ENCODE measurements around the gene CDX1. TPM values are rescaled to one million over a fixed set of nuclear protein-coding genes. Genes with fewer than 3 reads are reported as not detected.

The CDX1 gene
- total RNA-seq, 1 experiment from 2014 or later = 0.22 TPM

DNA sequence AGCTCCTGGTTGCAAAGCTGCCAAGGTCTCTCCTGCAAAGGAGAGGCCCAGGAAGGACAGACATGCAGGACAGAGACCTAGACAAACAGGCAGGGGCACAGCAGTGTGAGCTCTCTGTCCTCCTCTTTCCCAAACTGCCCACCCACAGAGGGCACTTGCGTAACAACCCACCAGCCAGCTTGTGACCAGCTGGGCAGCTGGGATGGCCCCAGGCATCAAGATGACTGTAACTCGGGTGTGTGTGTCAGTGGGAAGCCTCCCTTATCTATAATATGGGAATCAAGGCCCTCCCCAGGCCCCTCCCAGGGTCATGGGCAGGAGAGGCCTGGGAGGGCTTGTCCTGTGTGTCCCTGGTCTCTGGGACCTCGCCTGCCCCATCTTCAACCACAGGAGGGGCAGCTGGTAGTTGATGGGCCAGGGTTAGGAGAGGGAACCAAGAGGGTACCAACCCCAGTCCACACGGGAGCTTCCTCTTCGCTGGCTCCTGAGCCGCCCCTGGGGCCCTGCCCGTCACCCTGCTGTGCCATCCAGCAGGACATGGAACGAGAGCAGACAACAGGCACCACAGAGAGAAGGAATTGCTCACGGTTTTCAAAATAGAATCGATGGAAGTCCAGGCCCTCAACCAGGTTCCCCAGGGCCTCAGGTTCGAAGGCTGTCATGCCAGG is 61.2 kb downstream of the CDX1 start:
- Histone ChIP-seq H3K4ac (ENCODE audit: low read depth, low read length) (no peak overlapping the region), H3K14ac (ENCODE audit: insufficient read depth, low read length) (no peak overlapping the region), H4K20me1 (ENCODE audit: control insufficient read depth, insufficient read depth, insufficient read length) (no peaks in the 10 kb centered on the region), H3K27me3 (ENCODE audit: insufficient read depth, low read length) (no peaks in the 10 kb centered on the region), H3K4me1 (ENCODE audit: insufficient read depth, low read length) (no peaks in the 10 kb centered on the region), H3K4me2 (ENCODE audit: insufficient read depth, insufficient read length, low read length) (no peak overlapping the region), H4K5ac (ENCODE audit: insufficient read length, low read depth, low read length) (no peak overlapping the region), H3K9ac (ENCODE audit: extremely low read depth, insufficient read length, low read length) (no peak overlapping the region), H2BK120ac (ENCODE audit: low read depth, low read length, poor library complexity, severe bottlenecking) (no peak overlapping the region), H2BK15ac (ENCODE audit: low read depth, low read length) (no peak overlapping the region), H3K23me2 (ENCODE audit: insufficient read length, low read depth, low read length, poor library complexity, severe bottlenecking) (no peaks in the 10 kb centered on the region), H3K9me3 (ENCODE audit: control insufficient read depth, low read depth, low read length) (no peaks in the 10 kb centered on the region), H3K23ac (ENCODE audit: insufficient read length, low read depth, low read length) (no peak overlapping the region), H3K79me2 (ENCODE audit: insufficient read depth, low read length) (no peaks in the 10 kb centered on the region), H3K56ac (ENCODE audit: insufficient read length, low read depth, low read length) (no peak overlapping the region), H3K27ac (ENCODE audit: insufficient read length, low read depth, low read length) (no peak overlapping the region), H2BK20ac (ENCODE audit: low read depth, low read length, poor library complexity, severe bottlenecking) (no peak overlapping the region), H2AFZ (ENCODE audit: low read length) (no peak overlapping the region), H2BK12ac (ENCODE audit: insufficient read length, low read depth, low read length) (no peak overlapping the region), H3K79me1 (ENCODE audit: insufficient read depth, low read depth, low read length, poor library complexity, severe bottlenecking) (no peaks in the 10 kb centered on the region), H2AK5ac (ENCODE audit: insufficient read length, low read length) (no peak overlapping the region), H3T11ph (ENCODE audit: low read length) (no peak overlapping the region), H2BK5ac (ENCODE audit: insufficient read length, low read length) (no peak overlapping the region), H3K18ac (ENCODE audit: insufficient read length, low read depth, low read length) (no peak overlapping the region), H4K91ac (ENCODE audit: insufficient read length, low read depth, low read length) (no peak overlapping the region), H4K8ac (replicated peaks; ENCODE audit: insufficient read length, low read depth, low read length) (no peak overlapping the region)
- Mint-ChIP-seq H3K27ac (no peak overlapping the region), H3K4me1 (peaks cover 0 to 6% of the 10 kb centered on the region in 2 experiments; a peak in 3 of 4 replicates), H3K4me3 (no peak overlapping the region), H3K9me3 (no peaks in the 10 kb centered on the region), H3K36me3 (ENCODE audit: insufficient read depth in 1 of 3, low read depth in 3 of 3) (no peaks in the 10 kb centered on the region), H3K27me3 (ENCODE audit: low read depth) (no peaks in the 10 kb centered on the region; the same call in 1 of the 2 replicates)
- no peak for TF ChIP-seq CTCF (conservative IDR thresholded peaks at IDR 0.05)
- DNase-seq = no peak
- no CpG with 5 or more reads among the region's 11 CpGs for WGBS (ENCODE audit: extremely low coverage, insufficient read length, low lambda C conversion rate)

Data from H9 (cell line).